Right forelimb (tissue), 1 donor: ENCODE data around the gene SSH2.
A peak's percentile ranks its signal among the peaks of the same experiment; 100 is the strongest.
"Not testable (repeated sequence)": the region's sequence is repeated elsewhere in the genome, so short reads cannot be mapped to it uniquely, and the experiment has no call there.

ENCODE experiments used
- DNase-seq: peaks from one replicate; pipeline ENCODE4 v3.0.0-alpha.2; 2018

Gene SSH2

GRCh38 chr17:29833801-29834200 is 96.2 kb downstream of the SSH2 start:
- DNase-seq = no peak

GRCh38 chr17:29828676-29829284 is 101.2 kb downstream of the SSH2 start:
- no peak for DNase-seq

DNA sequence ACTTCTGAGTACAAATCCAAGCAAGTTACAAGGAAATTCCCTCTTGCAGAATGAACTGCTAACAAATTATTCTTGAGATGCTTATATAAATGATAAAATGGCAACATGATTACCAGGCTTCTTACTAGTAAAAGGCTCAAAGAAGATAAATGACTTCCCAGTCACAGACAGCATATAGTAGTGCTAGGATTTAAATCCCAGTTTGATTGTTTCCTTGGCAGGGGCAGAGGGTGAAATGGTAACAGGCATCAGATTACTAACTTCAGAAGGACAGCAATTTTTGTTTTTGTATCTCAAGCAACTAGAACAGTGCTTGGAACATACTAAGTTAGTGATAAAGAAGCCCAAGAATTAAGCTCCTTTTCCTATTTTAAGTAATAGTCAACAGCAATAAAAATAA is 102.8 kb downstream of the SSH2 start:
- no peak for DNase-seq

- DNase-seq = no peak
Observed at GRCh38 chr17:29826114-29826692, 103.8 kb downstream of the SSH2 start.

GRCh38 chr17:29825604-29826003 is 104.4 kb downstream of the SSH2 start:
- DNase-seq = no peak

- no peak for DNase-seq
Observed at GRCh38 chr17:29821897-29822296, 108.1 kb downstream of the SSH2 start.

GRCh38 chr17:29820425-29820824 is 109.6 kb downstream of the SSH2 start:
- no peak for DNase-seq

- DNase-seq = peak; percentile 75
Observed at GRCh38 chr17:29807520-29808361, 122.3 kb downstream of the SSH2 start.

DNA sequence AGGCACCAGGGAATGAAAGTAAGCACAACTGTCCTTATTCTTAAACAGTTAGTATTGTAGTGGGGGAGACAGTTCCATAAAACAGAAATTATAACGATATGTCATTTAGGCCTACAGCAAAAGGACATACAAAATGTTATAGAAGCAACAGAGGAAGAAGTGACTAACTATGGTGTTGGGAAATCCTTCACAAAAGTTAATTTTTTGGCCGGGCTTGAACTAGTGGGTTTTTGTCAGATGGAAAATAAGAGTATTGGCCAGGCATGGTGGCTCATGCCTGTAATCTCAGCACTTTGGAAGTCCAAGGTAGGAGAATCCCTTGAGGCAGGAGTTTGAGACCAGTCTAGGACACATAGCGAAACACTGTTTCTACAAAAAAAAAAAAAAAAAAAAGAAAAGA is 127.8 kb downstream of the SSH2 start:
- no peak for DNase-seq

DNA sequence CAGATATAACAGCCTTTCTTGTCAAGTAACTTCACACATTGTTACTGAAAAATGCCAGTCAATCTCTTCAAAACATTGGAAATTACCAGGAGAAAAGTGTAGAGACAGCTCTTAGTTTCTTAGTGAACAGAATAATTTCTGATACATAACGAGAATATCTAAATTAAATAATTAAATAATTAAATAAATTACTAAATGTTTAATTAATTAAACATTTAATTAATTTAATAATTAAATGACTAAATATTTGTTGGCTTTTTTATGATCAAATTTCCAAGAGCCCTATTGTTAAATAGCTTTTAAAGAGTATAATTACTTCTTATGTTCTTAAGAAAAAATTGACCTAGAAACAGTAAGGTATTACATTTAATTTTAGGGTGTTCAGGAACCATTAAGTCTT is 129.6 kb downstream of the SSH2 start:
- DNase-seq = no peak

DNA sequence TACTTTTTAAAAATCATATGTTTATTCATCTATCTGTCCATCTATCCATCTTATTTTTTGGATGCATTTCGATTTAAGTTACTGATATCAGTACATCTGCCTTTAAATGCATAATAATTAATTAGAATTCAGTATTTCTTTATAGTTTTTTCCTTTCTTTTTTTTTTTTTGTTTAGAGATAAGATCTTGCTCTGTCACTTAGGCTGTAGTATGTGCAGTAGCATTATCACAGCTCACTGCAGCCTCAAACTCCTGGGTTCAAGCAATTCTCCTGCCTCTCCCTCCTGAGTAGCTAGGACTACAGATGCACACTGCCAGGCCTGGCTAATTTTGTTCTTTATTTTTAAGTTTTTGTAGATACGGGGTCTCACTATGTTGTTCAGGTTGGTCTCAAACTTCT is 133.4 kb downstream of the SSH2 start:
- DNase-seq = no peak

DNA sequence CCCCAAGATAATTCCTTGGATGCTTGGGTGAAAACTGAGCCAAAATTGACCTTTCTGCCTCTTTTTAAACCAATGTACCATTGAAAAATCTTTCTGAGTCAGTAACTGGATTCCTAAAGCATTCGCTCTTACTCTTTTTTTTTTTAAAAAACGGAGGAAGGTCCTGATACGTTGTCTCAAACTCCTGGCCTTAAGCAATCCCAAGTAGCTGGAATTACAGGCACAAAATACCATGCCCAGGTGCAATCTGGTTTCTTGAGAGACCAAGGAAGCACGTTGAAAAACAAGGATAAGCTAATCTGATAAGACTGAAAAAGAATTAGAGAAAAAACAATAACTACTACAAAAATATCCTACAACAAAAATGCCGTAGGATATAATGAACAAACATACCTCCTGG is 136.5 kb downstream of the SSH2 start:
- DNase-seq = no peak

- DNase-seq = no peak
Observed at GRCh38 chr17:29791336-29792080, 138.5 kb downstream of the SSH2 start.

DNA sequence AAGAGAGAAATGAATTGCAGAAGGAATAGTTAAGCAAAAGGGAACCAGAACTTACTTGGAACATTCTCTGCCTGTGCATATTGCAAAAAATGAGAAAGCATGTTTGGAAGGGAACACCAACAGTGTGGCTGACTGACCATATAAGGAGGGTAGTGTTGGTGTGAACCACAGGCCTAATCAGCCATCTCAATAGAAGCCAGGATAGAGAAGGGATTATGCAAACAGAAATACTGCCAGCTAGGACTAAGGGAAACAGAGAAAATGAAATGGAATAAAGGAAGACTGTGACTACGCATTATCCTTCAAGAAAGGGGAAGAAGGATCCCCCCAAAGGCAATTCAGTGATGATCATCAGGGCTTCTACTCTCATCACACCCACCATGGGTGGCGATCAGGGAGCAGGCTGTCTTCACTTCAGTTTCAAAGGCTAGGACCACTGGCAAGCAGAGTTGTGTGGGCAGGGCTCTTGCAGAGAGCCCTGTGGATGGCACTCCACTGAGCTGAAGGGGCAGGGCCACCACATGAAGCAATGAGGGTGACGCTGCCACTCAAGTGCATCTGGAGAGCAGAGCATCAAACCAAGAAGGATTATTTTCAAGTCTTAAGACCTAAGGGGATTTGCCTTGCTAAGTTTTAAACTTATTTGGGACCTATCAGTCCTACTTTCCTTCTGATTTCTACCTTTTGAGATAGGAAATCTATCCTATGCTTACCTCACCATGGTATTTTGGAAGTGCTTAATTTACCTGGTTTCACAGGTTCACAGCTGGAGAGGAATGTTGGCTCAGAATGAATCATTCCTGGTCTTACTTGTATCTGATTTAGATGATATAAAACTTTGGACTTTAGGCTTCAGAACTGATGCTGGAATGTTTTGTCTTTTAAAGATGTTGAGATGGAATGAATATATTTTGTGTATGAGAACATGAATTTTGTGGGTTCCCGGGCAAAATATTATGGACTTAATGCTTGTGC is 140.5 kb downstream of the SSH2 start:
- DNase-seq = no peak

GRCh38 chr17:29787995-29788394 is 142.0 kb downstream of the SSH2 start:
- no peak for DNase-seq

- DNase-seq = no peak
Observed at GRCh38 chr17:29782917-29783316, 147.1 kb downstream of the SSH2 start.

DNA sequence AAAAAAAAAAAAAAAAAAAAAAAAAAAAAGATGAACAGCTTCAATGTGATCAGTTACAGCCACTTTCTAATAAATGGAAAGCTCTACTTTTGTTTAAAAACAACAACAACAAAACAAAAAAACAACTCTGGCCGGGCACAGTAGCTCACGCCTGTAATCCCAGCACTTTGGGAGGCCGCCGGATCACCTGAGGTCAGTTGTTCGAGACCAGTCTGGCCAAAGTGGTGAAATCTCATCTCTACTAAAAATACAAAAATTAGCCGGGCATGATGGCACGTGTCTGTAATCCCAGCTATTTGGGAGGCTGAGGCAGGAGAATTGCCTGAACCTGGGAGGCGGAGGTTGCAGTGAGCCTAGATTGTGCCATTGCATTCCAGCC is 150.2 kb downstream of the SSH2 start:
- not testable (repeated sequence) for DNase-seq

DNA sequence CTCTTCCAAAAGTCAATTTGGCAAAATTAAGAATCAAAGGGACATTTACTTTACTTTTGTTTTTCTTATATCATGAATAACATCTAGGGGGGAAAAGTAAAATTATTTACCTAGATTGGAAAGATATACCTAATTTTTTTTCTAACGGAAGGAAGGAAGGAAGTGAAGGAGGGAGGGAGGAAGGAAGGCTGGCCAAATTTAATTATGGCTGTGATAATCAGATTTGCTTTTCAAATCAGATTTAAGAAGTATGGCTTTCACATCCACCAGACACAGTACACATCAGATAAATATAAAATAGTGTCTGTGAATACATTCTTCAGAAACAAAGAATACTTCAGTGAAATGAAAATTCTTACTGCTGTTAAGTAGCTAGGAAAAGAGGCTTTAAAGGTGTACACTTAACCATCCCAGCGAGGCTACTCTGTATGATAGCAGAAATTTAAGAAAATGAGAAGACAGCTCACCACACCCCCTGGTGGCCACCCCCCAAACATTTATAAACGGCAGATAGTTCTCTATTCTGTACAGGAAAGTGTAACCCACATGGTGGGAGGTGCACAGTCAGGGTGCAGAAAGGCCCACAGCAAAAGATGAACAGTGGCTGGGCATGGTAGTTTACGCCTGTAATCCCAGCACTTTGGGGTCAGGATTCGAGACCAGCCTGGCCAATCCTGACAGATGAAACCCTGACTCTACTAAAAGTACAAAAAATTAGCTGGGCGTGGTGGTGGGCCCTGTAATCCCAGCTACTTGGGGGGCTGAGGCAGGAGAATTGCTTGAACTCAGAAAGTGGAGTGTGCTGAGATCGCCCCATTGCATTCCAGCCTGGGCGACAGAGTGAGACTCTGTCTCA is 150.8 kb downstream of the SSH2 start:
- DNase-seq = peak; percentile 84

GRCh38 chr17:29777663-29778062 is 152.4 kb downstream of the SSH2 start:
- no peak for DNase-seq

DNA sequence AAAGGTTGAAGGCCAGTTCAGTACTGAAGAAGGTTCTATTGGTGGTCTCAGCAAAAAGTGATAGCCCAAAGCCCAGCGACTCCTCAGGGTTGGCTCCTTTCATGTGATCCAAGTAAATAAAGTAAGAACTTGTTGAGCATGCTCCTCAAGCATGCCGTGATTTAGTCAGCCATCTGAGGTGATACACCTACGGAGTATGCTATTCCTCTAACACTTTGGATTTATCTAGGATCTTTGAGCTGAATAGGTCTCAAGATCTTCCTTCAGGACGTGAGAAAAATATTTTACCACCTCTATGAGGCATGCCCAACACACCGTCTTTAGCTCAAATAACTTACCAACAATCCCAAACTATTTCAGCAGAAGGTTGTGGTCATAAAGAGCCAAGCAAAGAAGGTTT is 154.0 kb downstream of the SSH2 start:
- no peak for DNase-seq

GRCh38 chr17:29772981-29773380 is 157.0 kb downstream of the SSH2 start:
- no peak for DNase-seq
